Measurements from ENCODE around the gene CDKAL1.

The CDKAL1 gene

DNA sequence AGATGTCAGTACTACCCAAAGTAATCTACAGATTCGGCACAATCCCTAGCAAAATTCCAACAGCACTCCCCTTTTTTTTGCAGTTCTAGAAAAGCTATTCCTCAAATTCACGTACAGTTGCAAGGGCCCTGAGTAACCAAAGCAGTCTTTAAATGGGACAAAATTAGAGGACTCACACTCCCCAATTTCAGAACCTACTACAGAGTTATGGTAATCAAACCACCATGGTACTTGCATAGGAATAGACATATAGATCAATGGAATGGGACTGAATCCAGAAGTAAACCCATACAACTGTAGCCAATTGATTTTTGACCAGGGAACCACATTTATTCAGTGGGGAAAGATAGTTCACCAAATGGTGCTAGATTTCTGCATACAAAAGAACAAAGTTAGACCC lies 350.8 kb downstream of the CDKAL1 start:
- TF ChIP-seq, protein P1, sequence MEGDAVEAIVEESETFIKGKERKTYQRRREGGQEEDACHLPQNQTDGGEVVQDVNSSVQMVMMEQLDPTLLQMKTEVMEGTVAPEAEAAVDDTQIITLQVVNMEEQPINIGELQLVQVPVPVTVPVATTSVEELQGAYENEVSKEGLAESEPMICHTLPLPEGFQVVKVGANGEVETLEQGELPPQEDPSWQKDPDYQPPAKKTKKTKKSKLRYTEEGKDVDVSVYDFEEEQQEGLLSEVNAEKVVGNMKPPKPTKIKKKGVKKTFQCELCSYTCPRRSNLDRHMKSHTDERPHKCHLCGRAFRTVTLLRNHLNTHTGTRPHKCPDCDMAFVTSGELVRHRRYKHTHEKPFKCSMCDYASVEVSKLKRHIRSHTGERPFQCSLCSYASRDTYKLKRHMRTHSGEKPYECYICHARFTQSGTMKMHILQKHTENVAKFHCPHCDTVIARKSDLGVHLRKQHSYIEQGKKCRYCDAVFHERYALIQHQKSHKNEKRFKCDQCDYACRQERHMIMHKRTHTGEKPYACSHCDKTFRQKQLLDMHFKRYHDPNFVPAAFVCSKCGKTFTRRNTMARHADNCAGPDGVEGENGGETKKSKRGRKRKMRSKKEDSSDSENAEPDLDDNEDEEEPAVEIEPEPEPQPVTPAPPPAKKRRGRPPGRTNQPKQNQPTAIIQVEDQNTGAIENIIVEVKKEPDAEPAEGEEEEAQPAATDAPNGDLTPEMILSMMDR (IDR thresholded peaks at IDR 0.05; ENCODE audit: insufficient read depth, low read length, poor library complexity, severe bottlenecking): no peak

DNA sequence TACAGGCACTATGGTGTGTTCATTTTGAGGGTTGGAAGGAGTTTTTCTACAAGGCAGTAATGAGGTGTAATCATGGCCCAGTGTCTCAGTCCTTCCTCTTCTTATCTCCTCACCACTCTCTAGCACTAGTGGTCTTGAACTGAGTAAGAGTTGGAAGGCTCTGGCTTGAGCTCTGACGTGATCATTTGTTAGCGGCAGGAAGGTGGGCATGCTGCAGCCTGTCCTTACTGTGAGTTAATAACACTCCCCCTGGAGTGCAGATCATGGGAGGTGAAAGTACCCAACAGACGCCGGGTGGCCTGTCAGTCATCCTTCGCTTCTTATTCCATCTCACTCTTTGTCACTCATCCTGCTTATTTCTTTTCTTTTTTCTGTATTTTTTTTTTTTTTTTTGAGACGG lies 356.9 kb downstream of the CDKAL1 start:
- DNase-seq (ENCODE audit: extremely low read depth, insufficient read length): no peak
- Histone ChIP-seq H3K4me3 (replicated peaks; ENCODE audit: low read depth, low read length) (no peak overlapping the region), H3K36me3 (ENCODE audit: control insufficient read depth, insufficient read depth, low read length) (no peaks in the 10 kb centered on the region), H3K27me3 (replicated peaks; ENCODE audit: control insufficient read depth, insufficient read depth, low read length) (no peaks in the 10 kb centered on the region)
- TF ChIP-seq, protein P1 (IDR thresholded peaks at IDR 0.05; ENCODE audit: insufficient read depth, low read length, poor library complexity, severe bottlenecking): no peak

More for the DNA sequence above, 350.8 kb downstream of the CDKAL1 start:
- no peak overlapping the region for H3K4me3 ChIP-seq (replicated peaks; ENCODE audit: low read depth, low read length)
- no peaks in the 10 kb centered on the region for H3K36me3 ChIP-seq (ENCODE audit: control insufficient read depth, insufficient read depth, low read length)
- H3K27me3 ChIP-seq (replicated peaks; ENCODE audit: control insufficient read depth, insufficient read depth, low read length): no peaks in the 10 kb centered on the region
- no peak for DNase-seq (ENCODE audit: extremely low read depth, insufficient read length)

- Histone ChIP-seq H3K36me3 (ENCODE audit: control insufficient read depth, insufficient read depth, low read length) (no peaks in the 10 kb centered on the region), H3K27me3 (replicated peaks; ENCODE audit: control insufficient read depth, insufficient read depth, low read length) (no peaks in the 10 kb centered on the region), H3K4me3 (replicated peaks; ENCODE audit: low read depth, low read length) (no peak overlapping the region)
- DNase-seq (ENCODE audit: extremely low read depth, insufficient read length): no peak
- TF ChIP-seq, protein P1 (IDR thresholded peaks at IDR 0.05; ENCODE audit: insufficient read depth, low read length, poor library complexity, severe bottlenecking): no peak
These were observed 358.1 kb downstream of the CDKAL1 start for GRCh38 chr6:20892365-20892764.

DNA sequence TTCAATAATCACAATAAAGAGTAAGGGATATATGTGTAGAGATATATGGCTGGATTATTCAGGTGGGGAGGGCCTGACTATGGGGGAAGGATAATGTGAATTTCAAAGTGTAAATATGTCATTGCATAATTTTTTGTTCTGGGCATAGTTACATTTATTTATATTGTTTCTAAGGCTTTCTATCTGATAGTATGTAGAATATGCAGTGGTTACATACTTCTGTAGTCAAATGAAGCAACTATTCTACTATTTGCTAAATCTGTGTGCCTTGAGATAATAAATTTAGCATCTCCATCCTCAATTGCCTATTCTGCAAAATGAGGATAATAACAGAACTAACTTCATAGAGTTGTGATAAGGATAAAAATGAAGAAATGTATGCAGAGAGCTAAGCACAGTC lies 359.2 kb downstream of the CDKAL1 start:
- Histone ChIP-seq H3K27me3 (replicated peaks; ENCODE audit: control insufficient read depth, insufficient read depth, low read length) (no peaks in the 10 kb centered on the region), H3K4me3 (replicated peaks; ENCODE audit: low read depth, low read length) (no peak overlapping the region), H3K36me3 (ENCODE audit: control insufficient read depth, insufficient read depth, low read length) (no peaks in the 10 kb centered on the region)
- no peak for DNase-seq (ENCODE audit: extremely low read depth, insufficient read length)
- TF ChIP-seq, protein P1 (IDR thresholded peaks at IDR 0.05; ENCODE audit: insufficient read depth, low read length, poor library complexity, severe bottlenecking): no peak

DNA sequence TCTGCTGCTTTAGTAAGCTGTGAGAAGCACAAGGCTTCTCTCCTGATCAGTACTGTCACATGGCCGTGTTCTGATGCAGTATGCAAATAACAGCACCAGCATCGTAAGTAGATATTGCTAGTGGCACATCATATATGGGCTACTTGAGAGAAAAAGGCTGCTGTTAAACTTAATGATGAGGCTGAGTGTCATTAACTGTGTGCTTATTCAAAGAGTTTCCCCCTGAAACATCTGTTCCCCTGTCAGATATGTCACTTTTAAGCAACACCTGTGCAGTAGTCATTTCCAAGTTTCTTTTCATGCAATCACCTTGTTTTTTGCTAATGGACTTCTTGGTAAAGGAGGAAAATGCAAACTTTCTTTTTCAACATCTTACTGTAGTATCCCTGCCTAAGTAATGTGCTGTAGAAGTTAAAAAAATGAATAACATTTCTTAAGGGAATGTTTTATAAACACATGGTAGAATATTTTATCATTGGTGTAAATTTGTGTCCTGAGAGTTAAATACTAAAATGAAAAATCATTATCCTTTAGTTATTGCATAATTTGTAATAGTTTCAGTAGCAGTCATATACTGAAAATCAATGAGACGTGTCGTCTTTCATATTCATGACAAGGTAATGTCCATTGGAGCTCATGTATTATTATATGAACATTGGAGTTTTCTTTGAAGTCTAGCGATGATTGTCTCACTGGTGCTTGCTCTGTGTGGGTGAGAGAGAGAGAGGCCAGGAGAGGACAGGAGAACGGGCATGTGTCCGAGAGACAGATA lies 366.3 kb downstream of the CDKAL1 start:
- TF ChIP-seq, protein P1 (IDR thresholded peaks at IDR 0.05; ENCODE audit: insufficient read depth, low read length, poor library complexity, severe bottlenecking): no peak
- H3K4me3 ChIP-seq (replicated peaks; ENCODE audit: low read depth, low read length): no peak overlapping the region
- H3K36me3 ChIP-seq (ENCODE audit: control insufficient read depth, insufficient read depth, low read length): no peaks in the 10 kb centered on the region
- H3K27me3 ChIP-seq (replicated peaks; ENCODE audit: control insufficient read depth, insufficient read depth, low read length): no peaks in the 10 kb centered on the region
- peak; percentile 81 for DNase-seq (ENCODE audit: extremely low read depth, insufficient read length)
